Measurements from ENCODE around the gene CEP295NL.
A peak's percentile ranks its signal among the peaks of the same experiment; 100 is the strongest.
"Not testable (repeated sequence)": the region's sequence is repeated elsewhere in the genome, so short reads cannot be mapped to it uniquely, and the experiment has no call there.

CEP295NL gene

GRCh38 chr17:78886954-78887353 is 16.0 kb downstream of the CEP295NL start:
- no peak for DNase-seq (ENCODE audit: low spot score)

- no peak for DNase-seq (ENCODE audit: low spot score)
Observed at GRCh38 chr17:78885956-78886355, 17.0 kb downstream of the CEP295NL start.

- no peak for DNase-seq (ENCODE audit: low spot score)
Observed at GRCh38 chr17:78884876-78885667, 17.9 kb downstream of the CEP295NL start.

GRCh38 chr17:78884148-78884825 is 18.7 kb downstream of the CEP295NL start:
- no peak for DNase-seq (ENCODE audit: low spot score)

- peak; percentile 97 for DNase-seq (ENCODE audit: low spot score)
Observed at GRCh38 chr17:78883533-78884131, 19.4 kb downstream of the CEP295NL start.

- peak; percentile 52 for DNase-seq (ENCODE audit: low spot score)
Observed at GRCh38 chr17:78883089-78883532, 19.9 kb downstream of the CEP295NL start.

GRCh38 chr17:78882540-78883088 is 20.4 kb downstream of the CEP295NL start:
- DNase-seq (ENCODE audit: low spot score) = no peak

GRCh38 chr17:78879635-78880186 is 23.3 kb downstream of the CEP295NL start:
- DNase-seq (ENCODE audit: low spot score) = no peak

- no peak for DNase-seq (ENCODE audit: low spot score)
Observed at GRCh38 chr17:78878871-78879527, 24.0 kb downstream of the CEP295NL start.

- no peak for DNase-seq (ENCODE audit: low spot score)
Observed at GRCh38 chr17:78878261-78878660, 24.7 kb downstream of the CEP295NL start.

GRCh38 chr17:78876954-78877517 is 26.0 kb downstream of the CEP295NL start:
- not testable (repeated sequence) for DNase-seq (ENCODE audit: low spot score)

- no peak for DNase-seq (ENCODE audit: low spot score)
Observed at GRCh38 chr17:78876094-78876597, 26.9 kb downstream of the CEP295NL start.

- DNase-seq (ENCODE audit: low spot score) = no peak
Observed at GRCh38 chr17:78875363-78876093, 27.5 kb downstream of the CEP295NL start.

GRCh38 chr17:78873519-78874340 is 29.3 kb downstream of the CEP295NL start:
- peak; percentile 80 for DNase-seq (ENCODE audit: low spot score)

- no peak for DNase-seq (ENCODE audit: low spot score)
Observed at GRCh38 chr17:78872486-78872885, 30.5 kb downstream of the CEP295NL start.

- DNase-seq (ENCODE audit: low spot score) = no peak
Observed at GRCh38 chr17:78870621-78871020, 32.4 kb downstream of the CEP295NL start.

- no peak for DNase-seq (ENCODE audit: low spot score)
Observed at GRCh38 chr17:78868391-78868790, 34.6 kb downstream of the CEP295NL start.

GRCh38 chr17:78867046-78867445 is 36.0 kb downstream of the CEP295NL start:
- not testable (repeated sequence) for DNase-seq (ENCODE audit: low spot score)

GRCh38 chr17:78865682-78866390 is 37.2 kb downstream of the CEP295NL start:
- no peak for DNase-seq (ENCODE audit: low spot score)
